ENCODE measurements around the gene NF2.
A peak's percentile ranks its signal among the peaks of the same experiment; 100 is the strongest.
"Not testable (repeated sequence)": the region's sequence is repeated elsewhere in the genome, so short reads cannot be mapped to it uniquely, and the experiment has no call there.

NF2 gene

GRCh38 chr22:29603358-29604075, at the start of gene NF2:
Gene NF2 (plus strand): TSS chr22:29603633. CDS start chr22:29603999, 366 bp downstream.
- peak; percentile 99 for DNase-seq

DNA sequence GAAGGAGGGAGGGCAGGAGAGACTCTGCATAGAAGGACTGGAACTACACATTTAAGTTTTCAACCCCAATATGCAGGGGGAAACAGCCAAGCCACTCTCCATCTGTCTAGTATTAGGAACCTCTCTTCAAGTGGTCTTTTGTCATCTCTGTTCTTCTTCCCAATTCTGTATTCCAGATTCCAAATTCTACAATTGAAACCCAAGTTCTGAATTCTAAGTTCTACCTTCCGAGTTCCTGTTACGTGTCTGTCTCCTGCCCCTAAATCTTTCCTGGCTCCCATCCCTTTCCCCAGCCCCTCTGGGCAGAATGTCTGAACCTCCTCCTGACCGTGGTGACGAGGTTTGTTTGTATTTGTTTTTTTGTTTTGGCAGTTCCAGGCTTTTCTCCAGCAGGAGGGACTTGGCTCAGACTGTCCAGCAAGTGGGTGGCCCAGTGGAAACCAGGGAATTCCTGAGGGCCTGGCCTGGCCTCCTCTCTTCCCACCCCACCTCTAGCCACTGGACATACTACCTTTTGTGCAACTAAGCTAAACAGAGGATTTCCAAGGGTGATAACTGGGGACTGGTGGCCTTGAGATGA, 48.3 kb upstream of the NF2 start:
- no peak for DNase-seq

GRCh38 chr22:29559030-29559429, 44.4 kb upstream of the NF2 start:
- no peak for DNase-seq

DNA sequence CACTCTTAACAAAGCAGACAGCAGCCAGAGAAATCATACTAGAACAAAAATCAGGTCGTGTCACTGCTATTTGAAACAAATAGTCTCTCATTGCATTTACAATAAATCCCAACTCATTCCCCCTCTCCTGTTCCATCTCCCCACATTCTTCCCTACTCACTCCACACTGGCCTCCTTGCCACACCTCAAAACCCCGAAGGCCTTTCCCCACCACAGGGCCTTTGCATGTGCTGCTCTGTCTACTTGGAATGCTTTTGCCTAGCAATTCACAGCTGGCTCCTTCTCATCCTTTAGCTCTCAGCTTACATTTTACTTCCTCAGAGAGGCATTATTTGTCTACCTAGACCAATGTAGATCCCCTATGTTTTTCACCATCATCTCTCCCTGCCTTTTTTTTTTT, 43.6 kb upstream of the NF2 start:
- DNase-seq: no peak

- DNase-seq: no peak
Observed at GRCh38 chr22:29563652-29564460, 39.6 kb upstream of the NF2 start.

- DNase-seq: not testable (repeated sequence)
Observed at GRCh38 chr22:29566513-29566912, 36.9 kb upstream of the NF2 start.

DNA sequence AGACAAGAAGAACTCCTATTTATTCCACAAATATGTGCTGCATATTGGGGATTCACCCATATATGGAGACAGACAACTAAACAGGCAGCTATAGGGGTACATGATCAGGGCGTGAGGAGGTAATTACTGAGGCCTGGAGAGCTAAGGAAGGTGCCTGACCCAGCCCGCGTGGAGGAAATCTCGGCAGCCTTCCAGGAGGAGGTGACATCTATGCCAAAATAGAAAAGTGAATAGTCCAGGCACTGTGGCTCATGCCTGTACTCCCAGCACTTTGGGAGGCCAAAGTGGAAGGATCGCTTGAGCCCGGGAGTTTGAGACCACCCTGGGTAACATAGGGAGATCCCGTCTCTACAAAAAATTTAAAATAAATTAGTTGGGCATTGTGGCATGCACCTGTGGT, 36.1 kb upstream of the NF2 start:
- DNase-seq: no peak

DNA sequence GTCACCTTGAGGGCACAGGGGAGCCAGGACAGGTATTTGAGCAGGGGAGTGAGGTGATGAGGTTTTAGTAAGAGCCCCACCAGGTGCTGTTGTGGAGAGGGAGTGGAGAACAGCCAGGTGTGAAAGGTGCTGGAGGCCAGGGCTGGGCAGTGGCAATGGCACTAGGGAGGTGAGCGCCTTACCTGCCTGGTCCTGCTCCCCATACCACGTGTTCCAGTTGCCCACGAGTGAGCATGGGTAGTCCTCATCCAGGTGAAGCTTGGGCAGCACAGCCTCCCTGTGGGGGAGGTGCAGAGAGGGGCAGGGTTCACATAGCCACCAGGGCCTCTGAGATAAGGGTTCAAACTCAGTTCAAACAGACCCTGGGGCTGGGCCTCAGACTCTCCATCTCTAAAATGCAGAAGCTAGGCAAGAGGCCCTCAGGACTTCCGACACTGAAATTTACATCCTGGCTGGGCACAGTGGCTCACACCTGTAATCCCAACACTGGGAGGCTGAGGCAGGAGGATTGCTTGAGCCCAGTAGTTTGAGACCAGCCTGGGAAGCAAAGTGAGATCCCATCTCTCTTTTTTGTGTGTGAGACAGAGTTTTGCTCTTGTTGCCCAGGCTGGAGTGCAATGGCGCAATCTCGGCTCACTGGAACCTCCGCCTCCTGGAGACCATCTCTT, 34.3 kb upstream of the NF2 start:
- no peak for DNase-seq

GRCh38 chr22:29570456-29570855, 33.0 kb upstream of the NF2 start:
- DNase-seq: no peak

DNA sequence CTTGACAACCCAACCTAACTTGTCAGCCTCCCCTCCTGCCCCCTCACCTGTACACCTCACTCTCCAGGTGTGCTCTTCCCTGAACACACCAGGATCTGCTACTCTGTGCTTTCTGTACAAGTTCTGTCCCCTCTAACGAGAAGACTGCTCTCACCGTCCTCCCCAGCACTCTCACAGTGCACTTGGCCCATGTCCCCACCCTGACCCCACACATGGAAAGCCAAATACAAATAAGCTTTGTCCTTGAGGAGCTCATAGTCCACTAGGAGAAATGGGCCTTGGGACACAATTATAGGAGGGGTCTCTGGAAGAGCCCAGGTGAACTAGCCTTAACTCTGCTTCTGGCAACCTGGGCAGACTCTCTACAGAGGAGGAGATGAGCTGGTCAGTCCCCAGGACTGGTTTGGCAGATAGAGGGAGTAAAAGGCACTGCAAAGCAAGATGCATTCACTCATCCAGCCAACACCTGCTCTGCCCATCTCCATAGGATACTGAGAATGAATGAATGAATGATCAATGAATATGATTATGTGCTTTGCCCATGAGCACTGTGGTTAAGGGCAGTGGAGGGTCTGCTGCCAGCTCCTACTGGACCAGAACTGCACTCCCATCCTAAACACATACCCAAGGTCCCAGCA, 32.4 kb upstream of the NF2 start:
- DNase-seq: no peak

DNA sequence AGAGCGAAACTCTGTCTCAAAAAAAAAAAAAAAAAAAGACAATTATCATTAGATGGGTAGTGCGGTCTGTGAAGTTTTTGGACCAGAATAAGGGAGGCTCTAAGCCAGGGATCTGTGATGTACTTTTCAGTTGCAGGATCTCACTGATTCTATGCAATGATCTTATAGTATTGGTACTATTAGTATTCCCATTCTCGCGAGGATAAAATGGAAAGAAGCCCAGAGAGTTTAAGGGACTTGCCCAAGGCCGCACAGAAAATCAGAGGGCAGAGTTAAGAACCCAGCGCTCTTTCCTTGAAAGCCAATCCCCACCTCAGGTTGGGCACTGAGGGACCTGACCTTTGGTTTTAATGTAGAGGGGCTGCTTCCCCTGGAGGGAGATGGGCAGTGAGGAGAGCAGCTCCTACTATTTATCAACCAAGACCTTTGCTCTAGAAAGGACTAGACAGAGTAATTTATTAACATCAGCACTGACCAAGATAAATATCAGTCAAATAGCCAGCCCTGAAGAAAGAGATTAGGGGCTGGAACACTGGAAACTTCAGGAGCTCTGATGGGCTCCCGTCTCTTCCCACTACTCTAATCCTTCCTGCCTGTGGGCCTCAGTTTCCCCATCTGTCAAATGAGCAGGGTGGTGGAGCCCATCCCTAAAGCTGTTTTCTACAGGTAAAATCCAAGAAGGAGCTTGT, 28.5 kb upstream of the NF2 start:
- DNase-seq: no peak

- DNase-seq: no peak
Observed at GRCh38 chr22:29578462-29579200, 24.8 kb upstream of the NF2 start.

DNA sequence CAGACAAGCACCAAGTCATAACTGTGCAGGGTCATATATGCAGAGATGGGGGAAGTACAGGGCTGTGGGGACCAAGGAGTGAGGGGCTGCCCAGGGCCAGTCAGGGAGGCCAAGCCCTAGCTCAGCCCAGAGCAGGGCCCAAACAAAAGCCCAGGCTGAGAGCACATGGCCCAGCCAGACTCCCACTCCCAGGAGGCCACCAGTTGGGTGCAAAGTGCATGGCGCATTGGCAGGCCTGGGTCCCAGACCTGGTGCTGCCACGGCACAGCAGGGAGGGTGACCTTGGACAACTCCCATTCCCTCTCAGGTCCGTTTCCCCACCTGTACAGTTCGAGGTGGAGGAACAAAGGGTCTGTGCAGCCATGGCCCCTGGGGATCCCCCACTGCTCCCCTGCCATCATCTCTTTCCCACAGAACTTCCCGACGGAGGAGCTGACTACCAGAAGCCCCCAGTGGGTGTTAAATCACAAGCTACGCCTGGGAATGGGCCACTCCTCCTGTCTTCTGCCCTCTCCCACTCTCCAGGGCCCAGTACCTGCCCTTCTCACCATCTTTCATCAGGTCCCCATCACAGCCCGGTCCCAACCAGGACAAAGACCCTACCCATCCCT, 23.1 kb upstream of the NF2 start:
- DNase-seq: no peak

DNA sequence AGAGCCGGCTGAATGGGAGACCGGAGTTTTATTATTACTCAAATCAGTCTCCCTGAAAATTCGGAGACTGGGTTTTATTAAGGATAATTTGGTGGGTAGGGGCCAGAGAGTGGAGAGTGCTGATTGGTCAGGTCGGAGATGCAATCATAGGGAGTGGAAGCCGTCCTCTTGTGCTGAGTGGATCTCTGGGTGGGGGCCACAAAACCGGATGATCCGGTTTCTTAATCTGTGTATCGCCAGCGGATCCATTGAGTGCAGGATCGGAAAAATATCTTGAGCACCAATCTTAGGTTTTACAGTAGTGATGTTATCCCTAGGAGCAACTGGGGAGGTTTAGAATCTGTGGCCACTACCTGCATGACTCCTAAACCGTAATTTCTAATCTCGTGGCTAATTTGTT, 21.6 kb upstream of the NF2 start:
- no peak for DNase-seq

- DNase-seq: no peak
Observed at GRCh38 chr22:29584975-29585374, 18.5 kb upstream of the NF2 start.

DNA sequence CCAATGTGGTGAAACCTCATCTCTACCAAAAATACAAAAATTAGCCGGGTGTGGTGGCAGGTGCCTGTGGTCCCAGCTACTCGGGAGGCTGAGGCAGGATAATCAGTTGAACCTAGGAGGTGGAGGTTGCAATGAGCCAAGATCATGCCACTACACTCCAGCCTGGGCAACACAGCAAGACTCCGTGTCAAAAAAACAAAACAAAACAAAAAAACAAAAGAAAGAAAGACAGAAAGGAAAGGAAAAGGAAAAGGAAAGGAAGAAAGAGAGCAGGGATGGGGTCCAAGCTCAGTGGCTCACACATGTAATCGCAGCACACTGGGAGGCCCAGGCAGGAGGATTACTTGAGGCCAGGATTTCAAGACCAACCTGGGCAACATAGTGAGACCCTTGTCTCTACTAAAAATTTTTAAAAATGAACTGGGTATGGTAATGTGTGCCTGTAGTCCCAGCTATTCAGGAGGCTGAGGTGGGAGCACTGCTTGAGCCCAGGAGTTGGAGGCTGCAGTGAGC, 17.2 kb upstream of the NF2 start:
- not testable (repeated sequence) for DNase-seq

DNA sequence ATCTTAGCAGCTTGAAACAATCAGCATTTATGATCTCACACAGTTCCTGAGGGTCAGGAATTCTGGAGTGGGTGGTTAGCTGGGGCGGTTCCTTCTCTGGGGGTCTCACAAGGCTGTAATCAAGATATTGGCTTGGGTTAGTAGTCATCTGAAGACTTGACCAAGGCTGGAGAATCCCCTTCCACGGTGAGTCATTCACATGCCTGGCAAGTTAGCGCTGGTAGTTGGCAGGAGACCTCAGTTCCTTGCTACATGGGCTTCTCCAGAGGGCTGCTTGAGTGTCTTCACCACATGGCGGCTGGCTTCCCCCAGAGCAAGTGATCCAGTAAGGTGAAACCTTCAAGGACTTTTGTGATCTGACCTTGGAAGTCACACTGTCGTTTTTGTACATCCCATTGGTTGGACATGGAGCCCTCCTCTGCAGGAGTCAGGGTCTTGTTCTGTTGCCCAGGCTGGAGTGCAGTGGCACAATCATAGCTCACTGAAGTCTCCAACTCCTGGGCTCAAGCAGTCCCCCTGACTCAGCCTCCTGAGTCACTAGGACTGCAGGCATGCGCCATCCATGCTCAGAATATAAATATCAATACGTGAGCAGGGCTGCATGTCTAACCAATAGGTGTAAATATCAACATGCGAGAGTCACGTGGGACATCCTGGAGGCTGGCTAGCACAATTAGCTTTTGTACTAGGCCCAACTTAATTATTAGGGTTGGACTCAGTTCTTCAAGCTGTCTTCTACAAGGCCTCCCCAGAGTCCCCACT, 15.3 kb upstream of the NF2 start:
- DNase-seq: no peak

DNA sequence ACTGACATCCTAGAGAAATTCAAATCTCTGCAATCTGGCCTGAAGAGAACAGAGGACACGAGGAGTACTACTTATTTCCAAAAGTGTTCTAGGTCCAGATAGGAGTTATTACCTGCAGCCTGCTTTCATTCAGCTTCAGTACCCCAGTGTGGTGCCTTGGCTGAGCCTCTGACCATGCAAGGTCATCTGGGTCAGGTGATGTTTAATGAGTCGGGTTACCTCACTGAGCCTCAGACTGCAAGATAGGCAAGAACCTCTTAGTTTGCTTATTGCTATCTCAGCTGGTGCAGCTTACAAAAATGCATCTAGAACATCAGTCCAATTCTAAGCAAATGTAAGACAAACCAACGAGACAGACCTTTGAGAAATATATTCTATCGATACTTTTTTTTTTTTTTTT, 9.5 kb upstream of the NF2 start:
- no peak for DNase-seq

DNA sequence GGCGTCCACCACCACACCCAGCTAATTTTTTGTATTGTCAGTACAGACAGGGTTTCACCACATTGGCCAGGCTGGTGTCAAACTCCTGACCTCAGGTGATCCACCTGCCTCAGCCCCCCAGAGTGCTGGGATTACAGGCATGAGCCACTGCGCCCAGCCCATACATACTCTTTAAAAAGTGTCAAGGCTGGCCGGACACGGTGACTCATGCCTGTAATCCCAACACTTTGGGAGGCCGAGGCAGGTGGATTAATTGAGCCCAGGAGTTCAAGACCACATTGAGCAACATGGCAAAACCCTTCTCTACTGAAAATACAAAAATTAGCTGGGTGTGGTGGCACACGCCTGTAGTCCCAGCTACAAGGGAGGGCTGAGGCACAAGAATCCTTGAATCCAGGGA, 9.0 kb upstream of the NF2 start:
- DNase-seq: not testable (repeated sequence)

- DNase-seq: no peak
Observed at GRCh38 chr22:29596408-29596807, 7.0 kb upstream of the NF2 start.
